HepG2 (cell line): ENCODE results near the gene STAP1. TPM values are rescaled to one million over a fixed set of nuclear protein-coding genes. Genes with fewer than 3 reads are reported as not detected.

ENCODE experiments used
- ATAC-seq: fragments of 200-7000 bp; cut with Tn5 transposase; 3 replicates; pipeline ENCODE4 v1.9.1; 2020; ENCODE audit warnings: mild to moderate bottlenecking, moderate library complexity
- BruUV-seq: library from RNA; stranded (reverse); fragments of 400-500 nt; replicated peaks from 2 replicates; lab custom pipeline; 2021; lab: Mats Ljungman, UMichigan
- CTCF ChIA-PET: fragments of 300-600 bp; formaldehyde crosslinking; extraction: SDS; loops from one replicate; lab custom pipeline; 2021; ENCODE audit warnings: low total read pairs, inconsistent platforms, low intra/inter-chr PET ratio; lab: Yijun Ruan, JAX
- POLR2A ChIA-PET: fragments of 350-600 bp; sonication (Branson Sonifier 250); formaldehyde crosslinking; loops from one replicate; lab custom pipeline; 2020; ENCODE audit warnings: antibody characterized with exemption, inconsistent platforms; lab: Yijun Ruan, JAX
- DNase-seq: peaks from one replicate; pipeline ENCODE4 v3.0.0-alpha.2; 2015; ENCODE audit warnings: low spot score
- FAIRE-seq: peaks from 3 replicates; lab custom pipeline; 2011; peaks lifted over from hg19 to GRCh38; lab: Jason Lieb, UNC
- H2AFZ ChIP-seq: one replicate; pipeline ENCODE4 v1.6.1; 2011; ENCODE audit warnings: low read length, inconsistent platforms
- H3K27ac ChIP-seq: fragments of 300-600 bp; 3 replicates; pipeline ENCODE4 v1.8.0; 2011; ENCODE audit warnings: mixed run types, mild to moderate bottlenecking, mixed read lengths, low read length, inconsistent platforms; ENCODE audit not compliant: insufficient read depth; ENCODE audit errors: extremely low read length
- H3K27me3 ChIP-seq, 2 experiments: fragments of 200-600 bp in 1 of 2; 2 replicates in 1 of 2; 3 replicates in 1 of 2; pipeline versions ENCODE4 v1.6.0 to v1.8.0; 2011; ENCODE audit warnings: low read length in 2 of 2, mild to moderate bottlenecking in 2 of 2, moderate library complexity in 2 of 2, inconsistent platforms in 1 of 2; ENCODE audit not compliant: insufficient read depth in 2 of 2, control insufficient read depth in 1 of 2
- H3K36me3 ChIP-seq, 2 experiments: fragments of 200-600 bp in 1 of 2; replicated peaks in 1 of 2; 2 replicates in 1 of 2; 3 replicates in 1 of 2; pipeline versions ENCODE4 v1.5.1 to v1.8.0; 2011; ENCODE audit warnings: low read length in 2 of 2, inconsistent platforms in 1 of 2; ENCODE audit not compliant: insufficient read depth in 2 of 2, control insufficient read depth in 1 of 2
- H3K4me1 ChIP-seq: 2 replicates; pipeline ENCODE4 v1.5.1; 2012; ENCODE audit warnings: low read length, inconsistent platforms; ENCODE audit not compliant: insufficient read depth
- H3K4me2 ChIP-seq: 2 replicates; pipeline ENCODE4 v1.6.0; 2011; ENCODE audit warnings: low read depth, low read length, inconsistent platforms
- H3K4me3 ChIP-seq, 3 experiments: fragments of 200-600 bp in 1 of 3; sonication (generic), shearing (Covaris generic) in 1 of 3; replicated peaks in 1 of 3; 2 replicates each; pipeline ENCODE4 v1.5.1; 2011 to 2016; ENCODE audit warnings: low read length in 3 of 3, inconsistent platforms in 2 of 3, low read depth in 2 of 3, mild to moderate bottlenecking in 2 of 3, control low read depth in 1 of 3, mixed read lengths in 1 of 3; ENCODE audit not compliant: insufficient read depth in 1 of 3
- H3K79me2 ChIP-seq: one replicate; pipeline ENCODE4 v1.6.1; 2011; ENCODE audit warnings: low read length, inconsistent platforms; ENCODE audit not compliant: insufficient read depth
- H3K9ac ChIP-seq: 2 replicates; pipeline ENCODE4 v1.6.0; 2011; ENCODE audit warnings: mild to moderate bottlenecking, low read depth, low read length, inconsistent platforms; ENCODE audit not compliant: insufficient read depth
- H3K9me3 ChIP-seq: 2 replicates; pipeline ENCODE4 v1.5.1; 2012; ENCODE audit warnings: mild to moderate bottlenecking, low read length
- H4K20me1 ChIP-seq: 2 replicates; pipeline ENCODE4 v1.6.0; 2011; ENCODE audit warnings: inconsistent platforms, mild to moderate bottlenecking, low read length, moderate library complexity; ENCODE audit not compliant: insufficient read depth
- BCL6 ChIP-seq: IDR thresholded peaks from 2 replicates; pipeline ENCODE4 v1.6.1; 2016; ENCODE audit warnings: missing genetic modification reagents, missing compliant biosample characterization
- CHD4 ChIP-seq: fragments of 200-600 bp; sonication (generic); IDR thresholded peaks from 2 replicates; pipeline ENCODE4 v1.7.0; 2017; ENCODE audit warnings: mild to moderate bottlenecking, low read length, borderline replicate concordance
- CSRNP1 ChIP-seq: sonication (generic); formaldehyde crosslinking; IDR thresholded peaks from 2 replicates; pipeline ENCODE4 v1.8.1; 2023; ENCODE audit warnings: mild to moderate bottlenecking, missing genetic modification reagents
- EED ChIP-seq: sonication (generic); formaldehyde crosslinking; IDR thresholded peaks from 2 replicates; pipeline ENCODE4 v1.5.0; 2020; ENCODE audit warnings: mild to moderate bottlenecking, missing genetic modification reagents
- MEIS2 ChIP-seq: sonication (generic); formaldehyde crosslinking; IDR thresholded peaks from 2 replicates; pipeline ENCODE4 v1.9.0; 2021; ENCODE audit warnings: mild to moderate bottlenecking, missing genetic modification reagents
- MIXL1 ChIP-seq: IDR thresholded peaks from 2 replicates; pipeline ENCODE4 v1.6.1; 2016
- NCOA1 ChIP-seq: sonication (generic); formaldehyde crosslinking; IDR thresholded peaks from 2 replicates; pipeline ENCODE4 v1.9.0; 2021; ENCODE audit warnings: missing genetic modification reagents
- NFYC ChIP-seq: IDR thresholded peaks from 2 replicates; pipeline ENCODE4 v1.6.1; 2016; ENCODE audit warnings: missing genetic modification reagents, missing compliant biosample characterization
- RNF2 ChIP-seq: fragments of 450-650 bp; conservative IDR thresholded peaks from 2 replicates; pipeline ENCODE4 v1.6.1; 2016; ENCODE audit warnings: low read depth
- TAF1 ChIP-seq: sonication (generic); formaldehyde crosslinking; IDR thresholded peaks from 2 replicates; pipeline ENCODE4 v1.4.0; 2020; ENCODE audit warnings: missing genetic modification reagents
- WGBS: methylation state at CpG from one replicate; pipeline ENCODE4 v1.1.6; 2017; ENCODE audit warnings: low lambda C conversion rate; 5-methylcytosine and 5-hydroxymethylcytosine counted together
- in situ Hi-C: cut with HindIII; loops from 2 replicates; pipeline ENCODE4 v1.10.0; 2017; ENCODE audit warnings: low pct_unique_long_range_greater_than_20kb; ENCODE audit not compliant: extremely low pct_ligation_motif_present
- intact Hi-C: fragments of 100-400 bp; cut with micrococcal nuclease; formaldehyde crosslinking; loops from one replicate; pipeline ENCODE4 v1.10.0; 2022; ENCODE audit not compliant: unreplicated experiment
- polyA plus RNA-seq, 8 experiments: library from polyadenylated mRNA; depleted of rRNA in 3 of 8; stranded (reverse) in 7 of 8; unstranded in 1 of 8; fragments of >200 nt; fragmentation: Illumina TruSeq in 4 of 8; extraction: Trizol in 4 of 8; gene quantifications; 2 replicates each; pipeline versions ENCODE4 v1.2.1 to v1.2.3, GENCODE V29; 2011 to 2016; ENCODE audit warnings: low read depth in 4 of 8, missing spikeins in 1 of 8, mixed read lengths in 1 of 8; ENCODE audit not compliant: insufficient read depth in 1 of 8
- total RNA-seq, 5 experiments: library from RNA; depleted of rRNA; stranded (reverse); fragments of >200 nt; fragmentation: Illumina TruSeq; extraction: Trizol; gene quantifications; 2 replicates each; pipeline ENCODE4 v1.2.3, GENCODE V29; 2016; ENCODE audit warnings: low read depth in 1 of 5
- TF ChIP-seq, protein P1 (sequence below): sonication (generic); formaldehyde crosslinking; IDR thresholded peaks from one replicate; pipeline ENCODE4 v1.5.1; 2020; ENCODE audit warnings: mild to moderate bottlenecking, missing genetic modification reagents; ENCODE audit errors: not compliant biosample characterization

The STAP1 gene
- total and polyA plus RNA-seq, 2 of the 13 experiments (the other 11 are each of a cell fraction or from before 2014, with no cell fraction given) = not detected

GRCh38 chr4:67576059-67576466 is 17.5 kb downstream of the STAP1 start:
- Histone ChIP-seq H3K4me1 (no peaks in the 10 kb centered on the region), H3K9me3 (no peaks in the 10 kb centered on the region), H3K9ac (no peak overlapping the region), H2AFZ (no peak overlapping the region), H3K4me2 (no peak overlapping the region), H3K36me3 (no peaks in the 10 kb centered on the region), H3K4me3 (no peak overlapping the region), H3K27ac (no peak overlapping the region), H3K27me3 (no peaks in the 10 kb centered on the region), H3K79me2 (no peaks in the 10 kb centered on the region), H4K20me1 (no peaks in the 10 kb centered on the region)
- no peak for TF ChIP-seq MIXL1 (CRISPR knock-in tag)
- TF ChIP-seq MEIS2 (CRISPR knock-in tag) = no peak
- no peak for TF ChIP-seq NCOA1 (CRISPR knock-in tag)
- no peak for TF ChIP-seq NFYC (CRISPR knock-in tag)
- TF ChIP-seq CSRNP1 = no peak
- 24% methylated on average over 4 of the region's 4 CpGs for WGBS
- ChIA-PET CTCF (no interaction called here), POLR2A (no interaction called here)
- BruUV-seq = no TSS peak
- in situ Hi-C loops (no loop called here), intact Hi-C loops (no loop called here)
- no peak for DNase-seq
- ATAC-seq = no peak
- no peak for FAIRE-seq

- Histone ChIP-seq H3K4me3 (no peak overlapping the region), H2AFZ (no peak overlapping the region), H3K27ac (no peak overlapping the region), H4K20me1 (no peaks in the 10 kb centered on the region), H3K4me2 (no peak overlapping the region), H3K4me1 (no peaks in the 10 kb centered on the region), H3K36me3 (no peaks in the 10 kb centered on the region), H3K9ac (no peak overlapping the region), H3K9me3 (no peaks in the 10 kb centered on the region), H3K79me2 (no peaks in the 10 kb centered on the region), H3K27me3 (no peaks in the 10 kb centered on the region)
- no peak for ATAC-seq
- intact Hi-C loops (no loop called here), in situ Hi-C loops (no loop called here)
- no peak for DNase-seq
- POLR2A ChIA-PET = no interaction called here
- no peak for FAIRE-seq
- 92% methylated on average over 1 of the region's 1 CpG for WGBS
- no TSS peak for BruUV-seq
- CTCF ChIA-PET = no interaction called here
- no peak for TF ChIP-seq TAF1 (CRISPR knock-in tag)
- TF ChIP-seq, protein P1, sequence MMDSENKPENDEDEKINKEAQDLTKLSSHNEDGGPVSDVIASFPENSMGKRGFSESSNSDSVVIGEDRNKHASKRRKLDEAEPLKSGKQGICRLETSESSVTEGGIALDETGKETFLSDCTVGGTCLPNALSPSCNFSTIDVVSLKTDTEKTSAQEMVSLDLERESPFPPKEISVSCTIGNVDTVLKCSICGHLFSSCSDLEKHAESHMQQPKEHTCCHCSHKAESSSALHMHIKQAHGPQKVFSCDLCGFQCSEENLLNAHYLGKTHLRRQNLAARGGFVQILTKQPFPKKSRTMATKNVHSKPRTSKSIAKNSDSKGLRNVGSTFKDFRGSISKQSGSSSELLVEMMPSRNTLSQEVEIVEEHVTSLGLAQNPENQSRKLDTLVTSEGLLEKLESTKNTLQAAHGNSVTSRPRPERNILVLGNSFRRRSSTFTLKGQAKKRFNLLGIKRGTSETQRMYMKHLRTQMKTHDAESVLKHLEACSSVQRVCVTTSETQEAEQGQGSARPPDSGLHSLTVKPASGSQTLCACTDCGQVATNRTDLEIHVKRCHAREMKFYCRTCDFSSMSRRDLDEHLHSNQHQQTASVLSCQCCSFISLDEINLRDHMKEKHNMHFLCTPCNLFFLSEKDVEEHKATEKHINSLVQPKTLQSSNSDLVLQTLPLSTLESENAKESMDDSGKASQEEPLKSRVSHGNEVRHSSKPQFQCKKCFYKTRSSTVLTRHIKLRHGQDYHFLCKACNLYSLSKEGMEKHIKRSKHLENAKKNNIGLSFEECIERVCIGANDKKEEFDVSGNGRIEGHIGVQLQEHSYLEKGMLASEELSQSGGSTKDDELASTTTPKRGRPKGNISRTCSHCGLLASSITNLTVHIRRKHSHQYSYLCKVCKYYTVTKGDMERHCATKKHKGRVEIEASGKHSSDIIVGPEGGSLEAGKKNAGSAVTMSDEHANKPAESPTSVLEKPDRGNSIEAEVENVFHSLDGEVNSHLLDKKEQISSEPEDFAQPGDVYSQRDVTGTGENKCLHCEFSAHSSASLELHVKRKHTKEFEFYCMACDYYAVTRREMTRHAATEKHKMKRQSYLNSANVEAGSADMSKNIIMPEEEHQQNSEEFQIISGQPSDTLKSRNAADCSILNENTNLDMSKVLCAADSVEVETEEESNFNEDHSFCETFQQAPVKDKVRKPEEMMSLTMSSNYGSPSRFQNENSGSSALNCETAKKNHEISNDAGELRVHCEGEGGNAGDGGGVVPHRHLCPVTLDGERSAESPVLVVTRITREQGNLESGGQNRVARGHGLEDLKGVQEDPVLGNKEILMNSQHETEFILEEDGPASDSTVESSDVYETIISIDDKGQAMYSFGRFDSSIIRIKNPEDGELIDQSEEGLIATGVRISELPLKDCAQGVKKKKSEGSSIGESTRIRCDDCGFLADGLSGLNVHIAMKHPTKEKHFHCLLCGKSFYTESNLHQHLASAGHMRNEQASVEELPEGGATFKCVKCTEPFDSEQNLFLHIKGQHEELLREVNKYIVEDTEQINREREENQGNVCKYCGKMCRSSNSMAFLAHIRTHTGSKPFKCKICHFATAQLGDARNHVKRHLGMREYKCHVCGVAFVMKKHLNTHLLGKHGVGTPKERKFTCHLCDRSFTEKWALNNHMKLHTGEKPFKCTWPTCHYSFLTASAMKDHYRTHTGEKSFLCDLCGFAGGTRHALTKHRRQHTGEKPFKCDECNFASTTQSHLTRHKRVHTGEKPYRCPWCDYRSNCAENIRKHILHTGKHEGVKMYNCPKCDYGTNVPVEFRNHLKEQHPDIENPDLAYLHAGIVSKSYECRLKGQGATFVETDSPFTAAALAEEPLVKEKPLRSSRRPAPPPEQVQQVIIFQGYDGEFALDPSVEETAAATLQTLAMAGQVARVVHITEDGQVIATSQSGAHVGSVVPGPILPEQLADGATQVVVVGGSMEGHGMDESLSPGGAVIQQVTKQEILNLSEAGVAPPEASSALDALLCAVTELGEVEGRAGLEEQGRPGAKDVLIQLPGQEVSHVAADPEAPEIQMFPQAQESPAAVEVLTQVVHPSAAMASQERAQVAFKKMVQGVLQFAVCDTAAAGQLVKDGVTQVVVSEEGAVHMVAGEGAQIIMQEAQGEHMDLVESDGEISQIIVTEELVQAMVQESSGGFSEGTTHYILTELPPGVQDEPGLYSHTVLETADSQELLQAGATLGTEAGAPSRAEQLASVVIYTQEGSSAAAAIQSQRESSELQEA = no peak
- TF ChIP-seq CHD4 = no peak
- no peak for TF ChIP-seq RNF2
- TF ChIP-seq BCL6 (CRISPR knock-in tag) = no peak
- no peak for TF ChIP-seq EED (CRISPR knock-in tag)
These were observed 18.0 kb downstream of the STAP1 start for GRCh38 chr4:67576538-67576937.
